ENCODE results near the gene CCDC80. TPM values are rescaled to one million over a fixed set of nuclear protein-coding genes. Genes with fewer than 3 reads are reported as not detected.

Gene CCDC80
- polyA plus RNA-seq, 3 donors = 0.05 TPM; not detected in 2

- peaks cover 26 to 28% of the 10 kb centered on the region in 2 donors for H3K4me1 ChIP-seq (ENCODE audit: control insufficient read depth in 1 of 2, insufficient read depth in 2 of 2, low read length in 2 of 2)
- peaks cover 0 to 3% (median 0%) of the 10 kb centered on the region in 7 donors for H3K9me3 Mint-ChIP-seq
- TF ChIP-seq CTCF (IDR thresholded peaks at IDR 0.05) = no peak
- H3K27ac Mint-ChIP-seq = peak overlapping the region in 6 of 7 donors; percentile 1 to 75 (median 24)
- peaks cover 25% of the 10 kb centered on the region for H3K79me2 ChIP-seq (ENCODE audit: insufficient read depth, low read length)
- no peak overlapping the region for H3K4me3 ChIP-seq (replicated peaks in 1 of 3; ENCODE audit: low read depth in 2 of 3, low read length in 3 of 3)
- no CpG with 5 or more reads among the region's 1 CpG for WGBS (ENCODE audit: insufficient coverage)
- DNase-seq = no peak
- H3K9me3 ChIP-seq (replicated peaks in 1 of 2; ENCODE audit: control insufficient read depth in 1 of 2, insufficient read depth in 1 of 2, low read length in 2 of 2) = no peaks in the 10 kb centered on the region
- H3K4me3 Mint-ChIP-seq = peak overlapping the region in 1 of 2 donors; percentile 49
- H4K20me1 ChIP-seq (ENCODE audit: insufficient read depth, low read length) = no peaks in the 10 kb centered on the region
- H3K9ac ChIP-seq (ENCODE audit: insufficient read depth, low read length, poor library complexity, severe bottlenecking) = no peak overlapping the region
- no peak overlapping the region for H2AFZ ChIP-seq (ENCODE audit: insufficient read depth, low read depth, low read length, poor library complexity, severe bottlenecking)
- H3K4me2 ChIP-seq (replicated peaks; ENCODE audit: extremely low read depth, low read length, poor library complexity, severe bottlenecking) = peak overlapping the region; percentile 12
- peaks cover 50 to 66% of the 10 kb centered on the region in 2 donors for H3K36me3 Mint-ChIP-seq
- intact Hi-C loops (cut with micrococcal nuclease) = no loop called here
- H3K36me3 ChIP-seq (replicated peaks in 1 of 2; ENCODE audit: control insufficient read depth in 1 of 2, insufficient read depth in 2 of 2, low read length in 2 of 2) = peaks cover 31 to 77% of the 10 kb centered on the region in 2 donors
- peak overlapping the region in 1 of 2 donors; percentile 39 for H3K27ac ChIP-seq (ENCODE audit: low read depth in 1 of 2, low read length in 2 of 2)
- H3K27me3 Mint-ChIP-seq (ENCODE audit: low read depth in 3 of 3) = no peaks in the 10 kb centered on the region
- H3K27me3 ChIP-seq (ENCODE audit: control insufficient read depth in 2 of 2, insufficient read depth in 2 of 2, low read length in 2 of 2) = no peaks in the 10 kb centered on the region
- peaks cover 32% of the 10 kb centered on the region for H3K4me1 Mint-ChIP-seq
Observed at GRCh38 chr3:112569265-112569664, 71.7 kb downstream of the CCDC80 start.

GRCh38 chr3:112568642-112569041 is 72.3 kb downstream of the CCDC80 start:
- peaks cover 32% of the 10 kb centered on the region for H3K79me2 ChIP-seq (ENCODE audit: insufficient read depth, low read length)
- H3K27me3 Mint-ChIP-seq (ENCODE audit: low read depth in 3 of 3) = no peaks in the 10 kb centered on the region
- no peak overlapping the region for H3K9ac ChIP-seq (ENCODE audit: insufficient read depth, low read length, poor library complexity, severe bottlenecking)
- H3K4me1 Mint-ChIP-seq = peaks cover 36% of the 10 kb centered on the region
- H3K36me3 ChIP-seq (replicated peaks in 1 of 2; ENCODE audit: control insufficient read depth in 1 of 2, insufficient read depth in 2 of 2, low read length in 2 of 2) = peaks cover 25 to 70% of the 10 kb centered on the region in 2 donors
- H3K27me3 ChIP-seq (ENCODE audit: control insufficient read depth in 2 of 2, insufficient read depth in 2 of 2, low read length in 2 of 2) = no peaks in the 10 kb centered on the region
- H3K9me3 ChIP-seq (replicated peaks in 1 of 2; ENCODE audit: control insufficient read depth in 1 of 2, insufficient read depth in 1 of 2, low read length in 2 of 2) = no peaks in the 10 kb centered on the region
- intact Hi-C loops (cut with micrococcal nuclease) = no loop called here
- H3K36me3 Mint-ChIP-seq = peaks cover 49 to 65% of the 10 kb centered on the region in 2 donors
- no peak overlapping the region for H3K4me3 ChIP-seq (replicated peaks in 1 of 3; ENCODE audit: low read depth in 2 of 3, low read length in 3 of 3)
- peaks cover 0 to 3% (median 0%) of the 10 kb centered on the region in 7 donors for H3K9me3 Mint-ChIP-seq
- no peak overlapping the region for H3K4me2 ChIP-seq (replicated peaks; ENCODE audit: extremely low read depth, low read length, poor library complexity, severe bottlenecking)
- no peak overlapping the region for H2AFZ ChIP-seq (ENCODE audit: insufficient read depth, low read depth, low read length, poor library complexity, severe bottlenecking)
- peak overlapping the region in 1 of 2 donors; percentile 34 for H3K27ac ChIP-seq (ENCODE audit: low read depth in 1 of 2, low read length in 2 of 2)
- no peak for DNase-seq
- H3K4me3 Mint-ChIP-seq = no peak overlapping the region
- no peak overlapping the region for H3K27ac Mint-ChIP-seq
- WGBS (ENCODE audit: insufficient coverage) = 100% methylated on average over 1 of the region's 2 CpGs
- H3K4me1 ChIP-seq (ENCODE audit: control insufficient read depth in 1 of 2, insufficient read depth in 2 of 2, low read length in 2 of 2) = peaks cover 26 to 28% of the 10 kb centered on the region in 2 donors
- TF ChIP-seq CTCF (IDR thresholded peaks at IDR 0.05) = no peak
- no peaks in the 10 kb centered on the region for H4K20me1 ChIP-seq (ENCODE audit: insufficient read depth, low read length)
